BLaER1 (cell line): Measurements from ENCODE around the gene TSPAN3.
A peak's percentile ranks its signal among the peaks of the same experiment; 100 is the strongest.

ENCODE experiments used
- H3K27ac ChIP-seq: shearing (Covaris generic); formaldehyde crosslinking; 2 replicates; pipeline ENCODE4 v1.8.1; 2022
- H3K27me3 ChIP-seq: shearing (Covaris generic); formaldehyde crosslinking; 2 replicates; pipeline ENCODE4 v1.8.1; 2022
- H3K36me3 ChIP-seq: shearing (Covaris generic); formaldehyde crosslinking; 2 replicates; pipeline ENCODE4 v1.8.1; 2022
- H3K4me1 ChIP-seq: shearing (Covaris generic); formaldehyde crosslinking; 2 replicates; pipeline ENCODE4 v1.8.1; 2022
- H3K4me2 ChIP-seq: shearing (Covaris generic); formaldehyde crosslinking; 2 replicates; pipeline ENCODE4 v1.8.1; 2022
- H3K4me3 ChIP-seq: shearing (Covaris generic); formaldehyde crosslinking; 2 replicates; pipeline ENCODE4 v1.8.1; 2022
- H3K9ac ChIP-seq: shearing (Covaris generic); formaldehyde crosslinking; 2 replicates; pipeline ENCODE4 v1.8.1; 2022
- H3K9me3 ChIP-seq: shearing (Covaris generic); formaldehyde crosslinking; 2 replicates; pipeline ENCODE4 v1.8.1; 2022
- H4K20me1 ChIP-seq: shearing (Covaris generic); formaldehyde crosslinking; 2 replicates; pipeline ENCODE4 v1.8.1; 2022
- Cebpa-rat ChIP-seq: shearing (Covaris generic); IDR thresholded peaks from 2 replicates; pipeline ENCODE4 v1.8.1; 2022

Gene TSPAN3

DNA sequence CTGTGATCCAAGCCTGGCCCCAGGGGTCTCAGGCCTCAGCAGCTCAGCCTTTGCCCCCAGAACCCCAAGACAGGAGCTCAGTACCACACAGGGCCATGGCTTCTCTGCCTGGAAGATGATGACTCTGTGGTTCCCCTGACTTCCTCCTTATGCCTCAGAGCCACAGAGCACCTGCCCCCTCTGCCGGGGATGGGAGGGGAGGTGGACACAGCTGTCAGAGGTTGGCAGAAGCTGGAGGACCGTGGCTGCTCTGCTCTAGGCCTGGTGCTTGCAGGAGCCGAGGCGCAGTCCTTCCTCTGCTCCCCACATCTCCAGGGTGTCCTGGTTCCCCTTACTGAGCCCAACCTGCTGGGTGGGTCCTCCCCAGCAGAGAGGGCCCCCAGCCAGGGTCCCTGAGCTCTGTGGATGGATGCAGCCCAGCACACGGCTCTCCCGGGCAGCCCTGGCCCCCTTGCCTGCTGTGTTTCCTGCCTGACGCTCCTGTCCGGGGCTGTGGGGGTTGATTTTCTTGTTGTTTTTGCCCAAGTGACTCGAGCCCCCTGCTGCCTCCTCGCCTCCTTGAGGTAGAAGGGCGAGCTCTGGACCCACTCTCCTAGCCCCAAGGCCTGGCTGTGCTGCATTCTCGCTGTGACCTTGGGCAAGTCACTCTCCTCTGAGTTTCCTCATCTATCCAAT, 39.4 kb downstream of the TSPAN3 start:
- Histone ChIP-seq H3K4me3 (no peak overlapping the region), H4K20me1 (no peaks in the 10 kb centered on the region), H3K4me2 (peak overlapping the region; percentile 86), H3K36me3 (peaks cover 13% of the 10 kb centered on the region), H3K27me3 (no peaks in the 10 kb centered on the region), H3K4me1 (peaks cover 62% of the 10 kb centered on the region), H3K27ac (peak overlapping the region; percentile 66), H3K9me3 (no peaks in the 10 kb centered on the region), H3K9ac (peak overlapping the region; percentile 60)
- TF ChIP-seq Cebpa-rat, result no peak

DNA sequence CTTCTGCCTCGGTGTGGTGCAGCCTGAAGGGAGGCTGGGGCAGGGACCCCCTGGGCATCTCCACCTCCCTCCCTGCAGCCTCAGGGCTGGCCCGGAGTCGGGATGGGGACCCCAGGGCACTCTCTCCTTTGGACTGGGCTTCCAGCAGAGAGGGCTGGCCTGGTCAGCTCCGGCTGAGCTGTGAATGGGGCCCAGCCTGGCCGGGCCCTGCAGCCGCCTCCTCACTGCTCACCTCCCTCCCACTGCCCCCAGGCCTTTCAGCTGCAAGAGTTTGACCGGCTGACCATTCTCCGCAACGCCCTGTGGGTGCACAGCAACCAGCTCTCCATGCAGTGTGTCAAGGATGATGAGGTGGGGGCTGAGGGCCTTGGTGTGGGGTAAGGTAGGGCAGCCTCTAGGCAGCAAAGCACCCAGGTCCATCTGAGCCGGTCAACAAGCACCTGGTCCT, 40.0 kb downstream of the TSPAN3 start:
- Histone ChIP-seq H3K9ac (peak overlapping the region; percentile 37), H3K27ac (peak overlapping the region; percentile 66), H4K20me1 (no peaks in the 10 kb centered on the region), H3K4me1 (peaks cover 67% of the 10 kb centered on the region), H3K4me3 (no peak overlapping the region), H3K36me3 (peaks cover 7% of the 10 kb centered on the region), H3K9me3 (no peaks in the 10 kb centered on the region), H3K27me3 (no peaks in the 10 kb centered on the region), H3K4me2 (peak overlapping the region; percentile 86)
- no peak for TF ChIP-seq Cebpa-rat

DNA sequence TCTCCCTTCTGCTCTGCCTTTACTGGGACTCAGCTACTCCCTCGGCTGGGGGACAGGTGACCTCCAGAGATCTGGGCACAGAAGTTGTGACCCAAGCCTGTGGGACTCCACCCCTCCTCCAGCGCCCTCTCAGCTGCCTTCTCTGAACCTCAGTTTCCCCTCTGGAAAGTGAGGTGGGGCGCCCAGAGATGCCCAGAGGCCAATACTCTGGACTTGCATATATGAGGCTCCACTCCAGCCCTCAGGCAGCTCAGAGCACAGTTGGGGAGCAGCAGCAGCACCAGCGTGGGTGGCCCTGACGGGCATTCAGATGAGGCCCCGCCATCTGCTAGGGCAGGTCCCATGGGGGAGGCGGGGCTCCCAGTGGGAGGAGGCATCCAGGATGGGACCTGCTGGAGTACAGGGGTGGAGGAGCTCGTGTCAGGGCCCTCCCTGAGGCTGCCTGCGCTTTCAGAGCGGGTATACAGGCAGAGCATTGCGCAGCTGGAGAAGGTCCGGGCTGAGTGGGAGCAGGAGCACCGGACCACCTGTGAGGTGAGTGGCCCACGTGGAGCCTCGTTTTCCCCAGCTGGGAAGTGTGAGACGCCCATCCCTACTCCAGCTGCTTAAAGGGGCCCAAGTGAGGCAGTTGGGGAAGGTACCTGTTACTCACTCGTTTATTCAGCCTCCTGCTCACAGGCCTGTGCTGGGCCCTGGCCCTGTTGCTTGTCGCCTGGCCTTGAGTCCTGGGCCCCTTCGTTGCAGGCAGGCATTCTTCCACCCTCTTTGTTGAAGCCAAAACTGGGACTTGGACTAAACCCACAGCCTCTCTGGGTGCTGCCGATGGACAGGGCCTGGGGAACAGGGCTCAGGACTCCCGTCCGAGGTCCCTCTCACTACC, 40.6 kb downstream of the TSPAN3 start:
- Histone ChIP-seq H3K4me3 (no peak overlapping the region), H3K4me2 (peak overlapping the region; percentile 86), H3K27ac (peak overlapping the region; percentile 66), H3K27me3 (no peaks in the 10 kb centered on the region), H4K20me1 (no peaks in the 10 kb centered on the region), H3K4me1 (peaks cover 69% of the 10 kb centered on the region), H3K9ac (peak overlapping the region; percentile 37), H3K36me3 (peaks cover under 1% of the 10 kb centered on the region; the same call in 1 of the 2 replicates), H3K9me3 (no peaks in the 10 kb centered on the region)
- TF ChIP-seq Cebpa-rat, result no peak

DNA sequence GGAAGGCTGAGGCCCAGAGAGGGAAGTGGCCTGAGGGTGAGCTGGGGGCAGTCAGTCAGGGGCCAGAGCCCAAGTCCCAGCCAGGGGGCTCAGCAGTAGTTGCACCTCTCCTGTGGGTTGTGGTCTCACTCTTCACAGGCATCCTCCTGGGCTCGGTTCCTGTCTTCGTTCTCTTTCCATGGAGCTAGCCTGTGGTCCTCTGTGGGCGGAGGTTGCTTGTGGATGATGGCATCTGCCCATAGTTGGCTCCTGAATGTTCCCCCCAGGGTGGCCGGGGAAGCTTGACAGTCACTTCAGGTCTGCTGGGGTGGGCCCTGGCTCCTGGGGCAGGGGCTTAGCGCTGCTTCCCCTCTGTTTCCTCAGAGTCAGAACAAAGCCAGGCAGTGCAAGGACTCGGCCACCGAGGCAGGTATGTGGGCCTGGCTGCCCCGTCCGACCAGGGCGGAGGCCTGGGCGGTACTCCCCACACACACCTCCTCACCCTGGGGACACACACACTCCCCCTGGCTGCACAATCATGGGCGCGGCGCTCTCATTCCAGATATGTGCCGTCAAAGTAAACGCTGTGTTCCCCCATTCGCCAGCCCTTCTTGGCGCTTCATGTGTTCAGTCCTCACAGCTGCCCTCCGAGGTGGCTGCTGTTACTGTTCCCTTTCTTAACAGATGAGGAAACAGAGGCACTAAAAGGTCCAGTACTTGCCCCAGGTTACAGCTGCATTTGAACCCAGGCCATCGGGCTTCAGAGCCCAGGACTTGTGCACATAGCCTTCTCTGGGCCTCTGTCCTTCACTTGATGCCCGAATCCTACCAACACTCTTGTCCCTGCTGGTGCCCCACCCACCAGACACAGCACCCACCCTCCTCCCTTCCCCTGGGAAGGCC, 41.5 kb downstream of the TSPAN3 start:
- H3K36me3 ChIP-seq, result no peaks in the 10 kb centered on the region
- TF ChIP-seq Cebpa-rat, result no peak
- H3K4me2 ChIP-seq, result peak overlapping the region; percentile 86
- no peaks in the 10 kb centered on the region for H3K27me3 ChIP-seq
- H3K4me3 ChIP-seq, result no peak overlapping the region
- no peaks in the 10 kb centered on the region for H3K9me3 ChIP-seq
- peak overlapping the region; percentile 66 for H3K27ac ChIP-seq
- H3K9ac ChIP-seq, result peak overlapping the region; percentile 37; the same call in 1 of the 2 replicates
- H3K4me1 ChIP-seq, result peaks cover 69% of the 10 kb centered on the region
- no peaks in the 10 kb centered on the region for H4K20me1 ChIP-seq

DNA sequence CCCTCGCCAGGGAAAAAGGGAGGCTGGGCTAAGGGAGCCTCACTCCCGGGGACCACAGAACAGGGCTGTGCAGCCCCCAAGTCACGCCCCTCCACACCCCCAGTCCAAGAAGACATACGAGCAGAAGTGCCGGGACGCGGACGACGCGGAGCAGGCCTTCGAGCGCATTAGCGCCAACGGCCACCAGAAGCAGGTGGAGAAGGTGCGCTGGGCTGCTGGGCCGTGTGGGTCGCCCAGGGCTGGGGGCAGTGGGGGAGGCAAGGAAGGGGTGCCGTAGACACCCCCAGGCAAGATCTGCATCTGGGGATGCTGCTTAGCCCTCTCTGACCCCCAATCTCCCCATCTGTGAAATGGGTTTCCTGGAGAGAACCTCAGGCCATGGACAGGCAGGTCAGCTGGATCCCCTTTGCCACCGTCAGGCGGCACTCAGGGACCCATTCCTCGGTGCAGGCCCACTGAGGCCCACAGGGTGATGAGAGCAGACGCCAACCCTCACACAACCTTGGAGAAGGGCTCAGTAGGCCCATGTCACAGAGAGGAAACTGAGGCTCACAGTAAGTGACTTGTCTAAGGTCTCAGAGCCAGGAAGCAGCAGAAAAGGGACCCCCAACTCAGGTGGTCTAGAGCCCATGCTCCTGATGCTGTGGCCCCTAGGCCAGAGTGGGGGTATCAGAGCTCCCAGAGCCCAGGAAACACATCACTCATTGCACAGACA, 42.3 kb downstream of the TSPAN3 start:
- H3K4me1 ChIP-seq, result peaks cover 69% of the 10 kb centered on the region
- no peak overlapping the region for H3K4me3 ChIP-seq
- H3K36me3 ChIP-seq, result no peaks in the 10 kb centered on the region
- H3K9me3 ChIP-seq, result no peaks in the 10 kb centered on the region
- H3K9ac ChIP-seq, result no peak overlapping the region
- H3K27ac ChIP-seq, result peak overlapping the region; percentile 66; the same call in 1 of the 2 replicates
- H4K20me1 ChIP-seq, result no peaks in the 10 kb centered on the region
- TF ChIP-seq Cebpa-rat, result no peak
- no peaks in the 10 kb centered on the region for H3K27me3 ChIP-seq
- no peak overlapping the region for H3K4me2 ChIP-seq

DNA sequence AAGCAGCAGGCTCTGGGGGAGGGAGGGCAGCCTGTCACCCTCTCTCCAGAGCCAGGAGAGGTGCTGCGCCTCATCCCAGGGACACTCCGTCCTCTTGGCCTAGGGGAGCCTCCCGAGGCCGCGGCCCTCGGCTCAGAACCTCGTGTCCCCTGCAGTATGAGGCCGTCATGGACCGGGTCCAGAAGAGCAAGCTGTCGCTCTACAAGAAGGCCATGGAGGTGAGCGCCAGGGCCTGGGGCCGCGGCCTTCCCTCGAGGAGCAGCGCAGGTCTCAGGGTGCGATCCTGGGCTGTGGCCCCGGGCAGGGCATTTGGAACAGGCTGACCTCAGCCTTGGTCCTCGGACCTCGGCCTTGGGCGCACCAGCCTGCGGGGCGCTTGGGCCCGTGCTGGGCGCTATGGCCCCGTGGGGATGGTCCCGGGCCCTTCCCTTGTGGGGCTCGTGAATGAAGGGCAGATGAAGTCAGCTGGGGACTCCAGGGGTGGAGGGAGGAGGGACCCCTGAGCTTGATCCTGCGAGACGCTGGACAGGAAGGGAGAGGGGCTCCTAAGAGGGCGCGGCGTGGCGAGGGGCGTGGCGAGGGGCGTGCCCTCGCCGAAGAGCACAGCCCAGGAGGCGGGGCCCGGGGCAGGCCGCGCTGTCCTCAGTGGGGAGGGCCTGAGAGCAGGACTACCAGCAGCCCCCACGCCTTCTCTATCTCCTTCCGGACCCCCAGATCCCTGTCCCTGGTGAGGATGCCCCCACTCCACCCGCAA, 43.0 kb downstream of the TSPAN3 start:
- 0 out of 2 replicates have a peak overlapping the region, but pooled peaks have one; percentile 44 for H3K9ac ChIP-seq
- H4K20me1 ChIP-seq, result no peaks in the 10 kb centered on the region
- H3K27me3 ChIP-seq, result no peaks in the 10 kb centered on the region
- H3K27ac ChIP-seq, result no peak overlapping the region; the same call in 1 of the 2 replicates
- no peak for TF ChIP-seq Cebpa-rat
- H3K9me3 ChIP-seq, result no peaks in the 10 kb centered on the region
- H3K4me1 ChIP-seq, result peaks cover 73% of the 10 kb centered on the region
- no peaks in the 10 kb centered on the region for H3K36me3 ChIP-seq
- H3K4me3 ChIP-seq, result no peak overlapping the region
- H3K4me2 ChIP-seq, result no peak overlapping the region

DNA sequence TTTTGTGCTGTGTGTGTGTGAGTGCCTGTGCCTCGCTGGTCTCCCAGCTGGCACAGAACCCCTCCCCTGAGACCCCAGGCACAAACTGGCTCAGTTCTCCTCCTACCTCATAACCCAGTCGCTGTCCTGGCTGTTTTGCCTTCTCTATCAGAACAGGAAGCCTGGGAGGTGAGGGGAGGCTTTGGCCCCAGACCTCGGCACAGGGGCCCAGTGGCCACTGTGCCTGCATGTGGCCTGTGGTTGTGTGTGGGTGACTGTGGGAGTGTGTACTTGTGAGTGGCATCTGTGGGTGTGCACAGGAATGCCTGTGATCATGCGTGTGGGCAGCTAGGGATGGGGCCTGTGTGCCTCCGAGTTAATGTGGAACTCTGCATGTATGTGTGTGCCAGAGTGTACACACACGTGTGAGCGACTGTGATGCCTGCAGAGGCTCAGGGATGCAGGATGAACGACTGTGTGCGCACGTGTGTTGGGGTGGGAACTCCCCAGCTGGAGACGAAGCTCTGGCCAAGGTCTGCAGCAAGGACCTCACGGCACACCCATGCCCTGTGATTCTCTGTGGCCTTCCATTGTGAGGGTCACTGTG, 43.7 kb downstream of the TSPAN3 start:
- H3K27ac ChIP-seq, result peak overlapping the region; percentile 50; the same call in 1 of the 2 replicates
- peak overlapping the region; percentile 49 for H3K4me2 ChIP-seq
- H3K27me3 ChIP-seq, result no peaks in the 10 kb centered on the region
- peaks cover 73% of the 10 kb centered on the region for H3K4me1 ChIP-seq
- H3K4me3 ChIP-seq, result no peak overlapping the region
- H4K20me1 ChIP-seq, result no peaks in the 10 kb centered on the region
- TF ChIP-seq Cebpa-rat, result no peak
- H3K9me3 ChIP-seq, result no peaks in the 10 kb centered on the region
- no peaks in the 10 kb centered on the region for H3K36me3 ChIP-seq
- H3K9ac ChIP-seq, result peak overlapping the region; percentile 44; the same call in 1 of the 2 replicates

DNA sequence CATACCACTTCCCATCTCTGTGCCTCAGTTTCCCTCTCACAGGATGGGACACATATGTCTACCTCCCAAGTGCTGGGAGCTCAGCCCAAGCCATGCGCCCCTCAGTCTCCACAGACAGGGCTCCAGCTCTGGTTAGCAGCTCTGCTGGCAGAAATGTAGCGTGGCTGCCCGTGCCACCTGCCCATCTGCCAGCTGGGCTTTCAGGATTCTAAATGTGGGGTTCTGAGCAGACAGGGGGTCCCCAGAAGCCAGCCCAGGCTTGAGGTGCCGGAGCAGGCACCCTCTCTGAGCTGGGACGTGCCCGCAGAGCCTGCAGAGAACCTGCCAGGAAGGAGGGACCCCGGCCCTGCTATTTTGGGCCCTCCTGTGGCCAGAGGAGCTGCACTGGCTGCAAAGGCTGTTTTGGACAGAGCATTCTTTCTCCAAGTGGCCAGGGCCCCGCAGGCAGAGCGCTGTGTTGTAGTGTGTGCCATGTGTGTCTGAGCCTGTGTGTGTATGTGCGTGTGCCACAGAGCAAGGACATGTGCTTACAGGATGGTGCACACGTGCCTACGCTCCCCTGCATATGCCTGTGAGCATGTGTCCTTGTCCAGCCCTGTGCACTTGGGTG, 44.3 kb downstream of the TSPAN3 start:
- H3K4me1 ChIP-seq, result peaks cover 73% of the 10 kb centered on the region
- H4K20me1 ChIP-seq, result no peaks in the 10 kb centered on the region
- no peaks in the 10 kb centered on the region for H3K9me3 ChIP-seq
- H3K4me2 ChIP-seq, result peak overlapping the region; percentile 49
- no peak overlapping the region for H3K4me3 ChIP-seq
- TF ChIP-seq Cebpa-rat, result no peak
- peak overlapping the region; percentile 50; the same call in 1 of the 2 replicates for H3K27ac ChIP-seq
- peak overlapping the region; percentile 44; the same call in 1 of the 2 replicates for H3K9ac ChIP-seq
- H3K36me3 ChIP-seq, result no peaks in the 10 kb centered on the region
- H3K27me3 ChIP-seq, result no peaks in the 10 kb centered on the region
